GM12891 (cell line): ENCODE results near the gene HABP2.

ENCODE experiments used
- POLR2A ChIP-seq: IDR thresholded peaks from 2 replicates; pipeline ENCODE4 v1.6.1; 2011; ENCODE audit warnings: low read depth, low read length, control low read depth
- POLR2AphosphoS5 ChIP-seq: IDR thresholded peaks from 2 replicates; pipeline ENCODE4 v1.6.1; 2011; ENCODE audit warnings: low read depth, low read length, control low read depth
- POU2F2 ChIP-seq: IDR thresholded peaks from 2 replicates; pipeline ENCODE4 v1.6.1; 2011; ENCODE audit warnings: low read depth, mild to moderate bottlenecking, control low read depth, low read length, moderate library complexity
- TAF1 ChIP-seq: IDR thresholded peaks from 2 replicates; pipeline ENCODE4 v1.6.1; 2011; ENCODE audit warnings: low read depth, low read length, control low read depth

DNA sequence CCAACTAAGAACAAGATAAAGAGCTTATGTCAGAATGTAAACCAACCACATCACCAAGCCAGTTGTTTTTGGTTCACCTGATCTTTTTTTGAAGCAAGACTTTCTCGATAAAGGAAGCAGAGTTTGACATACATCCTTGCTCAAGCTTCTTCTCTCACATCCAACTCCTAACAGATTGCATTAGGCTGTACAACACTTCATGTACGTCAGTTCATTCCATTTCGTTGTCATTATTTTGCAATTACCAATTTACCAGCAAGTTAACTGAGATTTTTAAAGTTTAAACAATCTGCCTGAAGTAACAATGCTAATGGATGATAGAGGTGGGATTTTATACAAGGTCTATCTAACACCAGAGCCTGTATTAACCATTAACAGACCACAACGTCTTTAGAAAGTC is 70.0 kb downstream of the HABP2 start:
- no peak for TF ChIP-seq POLR2A
- no peak for TF ChIP-seq POLR2AphosphoS5
- no peak for TF ChIP-seq TAF1
- TF ChIP-seq POU2F2 = no peak
